Measurements from ENCODE around the gene PLEKHG3.

Gene PLEKHG3

GRCh38 chr14:64741961-64742360, 37.7 kb downstream of the PLEKHG3 start:
- H3K4me3 ChIP-seq (ENCODE audit: low read depth, low read length), result no peak overlapping the region

GRCh38 chr14:64743061-64743460, 38.8 kb downstream of the PLEKHG3 start:
- no peak for TF ChIP-seq CTCF (IDR thresholded peaks at IDR 0.05; ENCODE audit: borderline replicate concordance, insufficient read depth, low read depth, low read length)
- no peak overlapping the region for H3K4me3 ChIP-seq (ENCODE audit: low read depth, low read length)

More at GRCh38 chr14:64741961-64742360, 37.7 kb downstream of the PLEKHG3 start:
- TF ChIP-seq CTCF (IDR thresholded peaks at IDR 0.05; ENCODE audit: borderline replicate concordance, insufficient read depth, low read depth, low read length), result no peak

GRCh38 chr14:64745511-64746091, 41.4 kb downstream of the PLEKHG3 start:
- H3K4me3 ChIP-seq (ENCODE audit: low read depth, low read length), result no peak overlapping the region
- no peak for TF ChIP-seq CTCF (IDR thresholded peaks at IDR 0.05; ENCODE audit: borderline replicate concordance, insufficient read depth, low read depth, low read length)

- TF ChIP-seq CTCF (IDR thresholded peaks at IDR 0.05; ENCODE audit: borderline replicate concordance, insufficient read depth, low read depth, low read length), result no peak
- H3K4me3 ChIP-seq (ENCODE audit: low read depth, low read length), result no peak overlapping the region
These were observed 42.4 kb downstream of the PLEKHG3 start for GRCh38 chr14:64746298-64747250.

DNA sequence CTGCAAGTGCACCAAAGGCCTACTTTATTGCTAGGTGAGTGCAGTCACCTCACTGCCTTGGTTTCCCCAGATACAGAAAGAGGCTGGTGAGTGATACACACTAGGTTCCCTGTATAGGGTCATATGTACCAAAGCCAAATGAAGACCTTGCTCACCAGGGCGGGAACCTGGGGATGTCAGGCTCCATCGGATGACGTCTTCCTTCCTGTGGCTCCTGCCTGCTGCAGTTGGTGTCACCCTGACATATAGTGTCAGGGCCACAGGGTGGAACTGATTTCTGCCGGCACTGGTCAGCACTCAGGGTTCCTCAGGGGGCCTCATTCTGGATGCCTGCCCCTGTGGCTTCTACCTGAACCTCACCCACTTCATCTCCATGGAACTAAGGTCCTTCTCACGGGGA, 43.1 kb downstream of the PLEKHG3 start:
- no peak overlapping the region for H3K4me3 ChIP-seq (ENCODE audit: low read depth, low read length)
- no peak for TF ChIP-seq CTCF (IDR thresholded peaks at IDR 0.05; ENCODE audit: borderline replicate concordance, insufficient read depth, low read depth, low read length)

DNA sequence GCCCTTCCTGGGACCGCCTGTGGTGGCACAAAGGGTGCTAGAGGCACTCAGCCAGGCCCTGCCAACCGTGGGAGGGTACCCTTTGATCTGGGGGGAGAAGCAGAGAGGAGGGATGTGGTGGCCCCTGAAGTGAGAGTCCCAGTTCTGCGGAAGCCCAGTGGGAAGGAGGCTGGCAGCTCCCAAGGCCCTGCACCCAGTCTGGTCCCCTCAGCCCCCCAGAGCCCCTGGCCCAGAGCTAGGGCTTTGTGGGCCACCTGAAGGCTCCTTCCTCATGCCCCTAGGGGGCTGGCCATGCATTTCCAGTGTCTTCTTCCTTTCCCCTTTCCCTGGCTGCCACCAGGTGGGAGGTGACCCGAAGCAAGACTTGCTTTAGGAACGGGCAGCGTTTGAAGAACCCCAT, 44.3 kb downstream of the PLEKHG3 start:
- TF ChIP-seq CTCF (IDR thresholded peaks at IDR 0.05; ENCODE audit: borderline replicate concordance, insufficient read depth, low read depth, low read length), result no peak
- no peak overlapping the region for H3K4me3 ChIP-seq (ENCODE audit: low read depth, low read length)

Measured in GM12875 (cell line).